SW480 (cell line): ENCODE data around the gene LTN1.
"Not testable (repeated sequence)": the region's sequence is repeated elsewhere in the genome, so short reads cannot be mapped to it uniquely, and the experiment has no call there.

ENCODE experiments used
- DNase-seq: peaks from one replicate; pipeline ENCODE4 v3.0.0-alpha.2; 2016; ENCODE audit warnings: low spot score

LTN1 gene

GRCh38 chr21:28988146-28988545 lies 4.5 kb downstream of the LTN1 start:
- not testable (repeated sequence) for DNase-seq

- no peak for DNase-seq
Observed at GRCh38 chr21:28986677-28987076, 6.0 kb downstream of the LTN1 start.

GRCh38 chr21:28982637-28983036 lies 10.0 kb downstream of the LTN1 start:
- no peak for DNase-seq

- DNase-seq = no peak
Observed at GRCh38 chr21:28979092-28979491, 13.6 kb downstream of the LTN1 start.

GRCh38 chr21:28975397-28975796 lies 17.3 kb downstream of the LTN1 start:
- DNase-seq = no peak

GRCh38 chr21:28974531-28975227 lies 18.0 kb downstream of the LTN1 start:
- DNase-seq = no peak

- DNase-seq = no peak
Observed at GRCh38 chr21:28972398-28972797, 20.3 kb downstream of the LTN1 start.

GRCh38 chr21:28971171-28971570 lies 21.5 kb downstream of the LTN1 start:
- no peak for DNase-seq

- DNase-seq = no peak
Observed at GRCh38 chr21:28963831-28964230, 28.8 kb downstream of the LTN1 start.

- no peak for DNase-seq
Observed at GRCh38 chr21:28962465-28962864, 30.2 kb downstream of the LTN1 start.

- no peak for DNase-seq
Observed at GRCh38 chr21:28961927-28962326, 30.8 kb downstream of the LTN1 start.

- no peak for DNase-seq
Observed at GRCh38 chr21:28960245-28960644, 32.4 kb downstream of the LTN1 start.

GRCh38 chr21:28959367-28960099 lies 33.1 kb downstream of the LTN1 start:
- DNase-seq = peak; percentile 83

GRCh38 chr21:28953247-28953646 lies 39.4 kb downstream of the LTN1 start:
- no peak for DNase-seq

- DNase-seq = no peak
Observed at GRCh38 chr21:28952686-28953085, 40.0 kb downstream of the LTN1 start.

GRCh38 chr21:28949318-28949717 lies 43.4 kb downstream of the LTN1 start:
- no peak for DNase-seq

- no peak for DNase-seq
Observed at GRCh38 chr21:28944296-28944695, 48.4 kb downstream of the LTN1 start.

- DNase-seq = no peak
Observed at GRCh38 chr21:28943631-28944030, 49.0 kb downstream of the LTN1 start.

- DNase-seq = no peak
Observed at GRCh38 chr21:28938726-28939125, 54.0 kb downstream of the LTN1 start.

- DNase-seq = no peak
Observed at GRCh38 chr21:28937737-28938136, 54.9 kb downstream of the LTN1 start.

GRCh38 chr21:28936721-28937120 lies 56.0 kb downstream of the LTN1 start:
- no peak for DNase-seq

GRCh38 chr21:28936036-28936435 lies 56.6 kb downstream of the LTN1 start:
- no peak for DNase-seq

- DNase-seq = no peak
Observed at GRCh38 chr21:28932717-28933116, 60.0 kb downstream of the LTN1 start.
